GM10266 (cell line): ENCODE results near the gene CACNA1F.

Experiments used
- DNase-seq: peaks from one replicate; pipeline ENCODE4 v3.0.0; 2012; ENCODE audit errors: extremely low spot score
- TF ChIP-seq, protein P1 (sequence below): IDR thresholded peaks from 2 replicates; pipeline ENCODE4 v1.5.1; 2012; ENCODE audit warnings: mild to moderate bottlenecking, low read depth; ENCODE audit not compliant: control insufficient read depth, insufficient read depth; ENCODE audit errors: missing control alignments

The CACNA1F gene

DNA sequence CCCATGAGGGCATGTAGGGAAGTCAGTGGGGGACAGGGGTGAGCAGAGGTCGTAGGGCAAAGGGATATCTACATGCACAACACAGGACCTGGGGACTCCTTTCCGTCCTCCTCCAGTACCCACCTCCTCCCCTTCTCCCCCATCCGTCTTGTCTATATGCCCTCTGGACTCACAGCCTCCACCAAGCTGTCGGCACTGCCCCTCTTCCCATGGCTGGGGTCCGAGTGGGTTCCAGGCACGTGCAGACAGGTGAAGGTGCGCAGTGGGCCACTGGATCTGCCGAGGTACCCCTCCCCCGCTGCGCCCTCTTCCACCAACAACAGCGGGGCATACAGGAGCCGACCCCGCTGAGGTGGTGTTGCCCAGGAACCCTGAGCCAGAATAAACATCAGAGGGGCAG is 27.7 kb downstream of the CACNA1F start:
- TF ChIP-seq, protein P1, sequence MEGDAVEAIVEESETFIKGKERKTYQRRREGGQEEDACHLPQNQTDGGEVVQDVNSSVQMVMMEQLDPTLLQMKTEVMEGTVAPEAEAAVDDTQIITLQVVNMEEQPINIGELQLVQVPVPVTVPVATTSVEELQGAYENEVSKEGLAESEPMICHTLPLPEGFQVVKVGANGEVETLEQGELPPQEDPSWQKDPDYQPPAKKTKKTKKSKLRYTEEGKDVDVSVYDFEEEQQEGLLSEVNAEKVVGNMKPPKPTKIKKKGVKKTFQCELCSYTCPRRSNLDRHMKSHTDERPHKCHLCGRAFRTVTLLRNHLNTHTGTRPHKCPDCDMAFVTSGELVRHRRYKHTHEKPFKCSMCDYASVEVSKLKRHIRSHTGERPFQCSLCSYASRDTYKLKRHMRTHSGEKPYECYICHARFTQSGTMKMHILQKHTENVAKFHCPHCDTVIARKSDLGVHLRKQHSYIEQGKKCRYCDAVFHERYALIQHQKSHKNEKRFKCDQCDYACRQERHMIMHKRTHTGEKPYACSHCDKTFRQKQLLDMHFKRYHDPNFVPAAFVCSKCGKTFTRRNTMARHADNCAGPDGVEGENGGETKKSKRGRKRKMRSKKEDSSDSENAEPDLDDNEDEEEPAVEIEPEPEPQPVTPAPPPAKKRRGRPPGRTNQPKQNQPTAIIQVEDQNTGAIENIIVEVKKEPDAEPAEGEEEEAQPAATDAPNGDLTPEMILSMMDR, result no peak

DNA sequence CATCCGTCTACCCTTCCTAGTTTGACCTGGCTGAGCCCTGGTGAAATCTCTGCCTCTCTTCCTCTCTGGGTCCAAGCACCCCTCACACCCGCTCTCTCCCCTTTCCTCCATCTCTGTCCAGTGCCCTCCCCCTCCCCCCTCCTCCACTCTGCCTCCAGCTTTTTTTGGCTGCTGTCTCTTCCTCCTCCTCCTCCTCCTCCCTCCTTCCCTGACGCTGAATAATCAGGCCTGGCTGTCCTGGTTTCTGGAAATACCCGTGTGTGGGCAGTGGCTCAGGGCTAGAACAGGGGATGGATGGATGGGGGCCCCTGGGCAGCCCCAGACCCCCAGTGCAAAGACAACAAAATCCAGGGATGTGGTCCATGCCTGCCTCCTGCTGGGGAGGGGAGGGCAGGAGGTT is 28.4 kb downstream of the CACNA1F start:
- no peak for DNase-seq
- TF ChIP-seq, protein P1, result no peak

More for the DNA sequence above, 27.7 kb downstream of the CACNA1F start:
- no peak for DNase-seq

GRCh38 chrX:49204017-49204416 is 29.1 kb downstream of the CACNA1F start:
- no peak for DNase-seq
- TF ChIP-seq, protein P1, result no peak

DNA sequence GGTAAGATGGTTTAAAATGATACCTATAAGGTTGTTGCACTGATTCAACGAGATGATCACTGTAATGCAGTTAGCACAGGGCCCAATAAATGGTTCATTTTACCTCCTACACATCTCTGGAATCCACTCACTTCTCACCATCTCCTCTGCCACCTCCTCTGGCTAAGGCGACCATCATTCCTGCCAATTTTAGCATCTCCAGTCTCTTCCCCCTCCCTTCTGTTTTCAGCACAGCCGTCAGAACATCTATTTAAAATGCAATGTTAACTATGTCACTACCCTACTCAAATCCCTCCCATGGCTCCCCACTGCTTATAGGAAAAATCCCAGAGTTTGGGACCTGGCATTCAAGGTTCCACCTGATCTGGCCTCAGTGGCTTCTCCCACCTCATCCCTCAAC is 29.6 kb downstream of the CACNA1F start:
- TF ChIP-seq, protein P1, result no peak
- DNase-seq, result no peak

DNA sequence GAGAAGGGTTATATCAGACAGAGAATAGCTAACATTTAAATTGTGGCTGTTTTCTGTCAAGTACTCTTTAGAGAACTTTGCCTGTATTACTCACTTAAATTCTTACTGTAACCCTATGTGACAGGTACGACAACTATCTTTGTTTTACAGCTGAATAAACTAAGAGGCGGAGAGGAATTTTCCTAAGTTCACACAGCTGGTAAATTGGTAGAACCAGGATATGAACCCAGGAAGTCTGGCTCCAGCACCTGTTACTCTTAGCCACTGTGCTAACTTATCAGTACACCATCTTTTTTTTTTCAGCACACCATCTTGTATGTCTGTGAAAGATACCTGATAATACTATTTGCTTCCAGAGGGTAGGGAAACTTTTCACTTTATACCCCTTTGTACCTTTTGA is 31.1 kb downstream of the CACNA1F start:
- DNase-seq, result no peak
- TF ChIP-seq, protein P1, result no peak

GRCh38 chrX:49199906-49200771 is 33.0 kb downstream of the CACNA1F start, which contains the start of gene SYP:
Gene SYP, minus strand, starts transcription at chrX:49200193. Its CDS starts 7 bp downstream, at chrX:49200186.
- DNase-seq, result peak; percentile 92
- TF ChIP-seq, protein P1, result no peak

- no peak for DNase-seq
- TF ChIP-seq, protein P1, result no peak
These were observed 33.9 kb downstream of the CACNA1F start for GRCh38 chrX:49199315-49199595.
